K562 (cell line): ENCODE measurements around the gene PTGES3. TPM values are rescaled to one million over a fixed set of nuclear protein-coding genes. Genes with fewer than 3 reads are reported as not detected.
A peak's percentile ranks its signal among the peaks of the same experiment; 100 is the strongest.

ENCODE experiments used
- ATAC-seq: fragments of 200-7000 bp; cut with Tn5 transposase; 3 replicates; pipeline ENCODE4 v1.9.1; 2020; ENCODE audit warnings: moderate library complexity
- BruUV-seq: library from RNA; stranded (reverse); fragments of 400-500 nt; replicated peaks from 2 replicates; lab custom pipeline; 2021; lab: Mats Ljungman, UMichigan
- CTCF ChIA-PET: fragments of 300-600 bp; formaldehyde crosslinking; extraction: SDS; loops from one replicate; lab custom pipeline; 2021; ENCODE audit warnings: low intra/inter-chr PET ratio; lab: Yijun Ruan, JAX
- POLR2A ChIA-PET: fragments of 300-600, 350-650 bp; sonication (Branson Sonifier 250); formaldehyde crosslinking; extraction: SDS; loops from one replicate; lab custom pipeline; 2021; ENCODE audit warnings: antibody characterized with exemption, inconsistent platforms; lab: Yijun Ruan, JAX
- DNase-seq, 4 experiments: peaks; one replicate each; pipeline versions ENCODE4 v3.0.0 to v3.0.0-alpha.2; 2011 to 2018; ENCODE audit warnings: low spot score in 3 of 4, mixed read lengths in 3 of 4; ENCODE audit errors: extremely low read depth in 1 of 4
- FAIRE-seq: peaks from 2 replicates; lab custom pipeline; 2011; peaks lifted over from hg19 to GRCh38; lab: Jason Lieb, UNC
- H2AFZ ChIP-seq: 2 replicates; pipeline ENCODE4 v1.6.0; 2011; ENCODE audit warnings: low read depth, low read length, control low read depth, inconsistent platforms
- H3K27ac ChIP-seq: fragments of 200-600 bp; 3 replicates; pipeline ENCODE4 v1.8.0; 2011; ENCODE audit warnings: low read depth, mild to moderate bottlenecking, control low read depth, inconsistent platforms, low read length, moderate library complexity, mixed read lengths; ENCODE audit errors: extremely low read depth
- H3K27me3 ChIP-seq, 2 experiments: fragments of 300-600 bp in 1 of 2; 2 replicates in 1 of 2; 3 replicates in 1 of 2; pipeline versions ENCODE4 v1.6.0 to v1.8.0; 2011; ENCODE audit warnings: inconsistent platforms in 2 of 2, low read length in 2 of 2, mild to moderate bottlenecking in 1 of 2, mixed read lengths in 1 of 2, moderate library complexity in 1 of 2; ENCODE audit not compliant: control insufficient read depth in 2 of 2, insufficient read depth in 2 of 2
- H3K36me3 ChIP-seq: fragments of 300-600 bp; 3 replicates; pipeline ENCODE4 v1.8.0; 2011; ENCODE audit warnings: mild to moderate bottlenecking, low read length, inconsistent platforms; ENCODE audit not compliant: control insufficient read depth, insufficient read depth
- H3K4me1 ChIP-seq, 2 experiments: fragments of 200-600 bp in 1 of 2; replicated peaks in 1 of 2; 2 replicates in 1 of 2; 3 replicates in 1 of 2; pipeline versions ENCODE4 v1.5.1 to v1.8.0; 2011; ENCODE audit warnings: inconsistent platforms in 2 of 2, low read length in 2 of 2, mild to moderate bottlenecking in 1 of 2, mixed read lengths in 1 of 2, moderate library complexity in 1 of 2; ENCODE audit not compliant: control insufficient read depth in 2 of 2, insufficient read depth in 2 of 2
- H3K4me2 ChIP-seq: 2 replicates; pipeline ENCODE4 v1.6.1; 2011; ENCODE audit warnings: low read length, control low read depth, inconsistent platforms, mixed read lengths; ENCODE audit not compliant: insufficient read depth
- H3K4me3 ChIP-seq: fragments of 200-600 bp; sonication (generic), shearing (Covaris generic); 2 replicates; pipeline ENCODE4 v1.5.1; 2016; ENCODE audit warnings: control low read depth, inconsistent platforms
- H3K79me2 ChIP-seq: fragments of 200-600 bp; 3 replicates; pipeline ENCODE4 v1.8.0; 2011; ENCODE audit warnings: low read length, inconsistent platforms; ENCODE audit not compliant: control insufficient read depth, insufficient read depth
- H3K9ac ChIP-seq, 2 experiments: 2 replicates each; pipeline versions ENCODE4 v1.6.0 to v1.6.1; 2011; ENCODE audit warnings: low read depth in 2 of 2, low read length in 2 of 2, control low read depth in 1 of 2, inconsistent platforms in 1 of 2, mild to moderate bottlenecking in 1 of 2, mixed read lengths in 1 of 2; ENCODE audit not compliant: insufficient read depth in 1 of 2
- H3K9me1 ChIP-seq: one replicate; pipeline ENCODE4 v1.6.0; 2011; ENCODE audit warnings: inconsistent platforms, mild to moderate bottlenecking, low read length, moderate library complexity; ENCODE audit not compliant: control insufficient read depth, insufficient read depth
- H3K9me3 ChIP-seq: replicated peaks from 2 replicates; pipeline ENCODE4 v1.5.1; 2011; ENCODE audit warnings: low read depth, low read length, inconsistent platforms; ENCODE audit not compliant: control insufficient read depth, insufficient read depth
- H4K20me1 ChIP-seq: replicated peaks from 2 replicates; pipeline ENCODE4 v1.6.1; 2011; ENCODE audit warnings: low read length, inconsistent platforms, mixed read lengths; ENCODE audit not compliant: control insufficient read depth, insufficient read depth
- CEBPG ChIP-seq, 3 experiments: fragments of 200-800 bp in 1 of 3; sonication (Bioruptor generic) in 1 of 3; sonication (generic) in 1 of 3; formaldehyde crosslinking in 1 of 3; IDR thresholded peaks in 2 of 3; conservative IDR thresholded peaks in 1 of 3; 2 replicates each; pipeline versions ENCODE4 v1.6.1 to v1.8.0; 2016 to 2022; ENCODE audit warnings: missing compliant biosample characterization in 2 of 3, missing genetic modification characterization in 2 of 3, mild to moderate bottlenecking in 1 of 3, missing genetic modification reagents in 1 of 3
- ELF4 ChIP-seq: fragments of 450-650 bp; formaldehyde crosslinking; IDR thresholded peaks from 2 replicates; pipeline ENCODE4 v1.4.0; 2022; ENCODE audit warnings: missing genetic modification characterization
- HSF4 ChIP-seq: fragments of 250-450 bp; sonication (Bioruptor Pico); IDR thresholded peaks from 2 replicates; pipeline ENCODE4 v2.1.2; 2022; ENCODE audit warnings: mild to moderate bottlenecking, moderate library complexity, borderline replicate concordance
- POLR2G ChIP-seq: fragments of 200-400 bp; formaldehyde crosslinking; IDR thresholded peaks from 2 replicates; pipeline ENCODE4 v1.6.1; 2017; ENCODE audit warnings: low read depth, mild to moderate bottlenecking, antibody characterized with exemption, low read length, moderate library complexity
- THRA ChIP-seq: fragments of 450-650 bp; IDR thresholded peaks from 2 replicates; pipeline ENCODE4 v1.6.1; 2017; ENCODE audit warnings: mild to moderate bottlenecking, moderate library complexity
- TOE1 ChIP-seq, 2 experiments: fragments of 450-650 bp in 1 of 2; sonication (generic) in 1 of 2; formaldehyde crosslinking in 1 of 2; IDR thresholded peaks; 2 replicates each; pipeline versions ENCODE4 v1.7.1 to v1.8.0; 2016 to 2022; ENCODE audit warnings: borderline replicate concordance in 2 of 2, mild to moderate bottlenecking in 2 of 2, antibody characterized with exemption in 1 of 2, inconsistent platforms in 1 of 2, low read depth in 1 of 2, missing genetic modification reagents in 1 of 2, moderate library complexity in 1 of 2
- ZKSCAN1 ChIP-seq: fragments of 150-350 bp; IDR thresholded peaks from 2 replicates; pipeline ENCODE4 v1.6.1; 2016; ENCODE audit warnings: low read depth, low read length
- WGBS: fragments of 100-300 bp; shearing (Covaris generic); methylation state at CpG from one replicate; pipeline ENCODE4 v1.1.6; 2016; ENCODE audit warnings: low coverage, mixed read lengths; ENCODE audit not compliant: insufficient coverage; ENCODE audit errors: missing lambda C conversion rate; 5-methylcytosine and 5-hydroxymethylcytosine counted together
- in situ Hi-C: fragments of 300-500 bp; cut with MboI; formaldehyde crosslinking; loops from 4 replicates; pipeline ENCODE4 v1.15.0; 2018; ENCODE audit warnings: inconsistent platforms, mixed read lengths
- intact Hi-C: fragments of 100-400 bp; cut with micrococcal nuclease; formaldehyde crosslinking; loops from 2 replicates; pipeline ENCODE4 v1.14.2; 2022
- polyA plus RNA-seq, 8 experiments: library from polyadenylated mRNA; depleted of rRNA in 4 of 8; stranded (reverse) in 5 of 8; unstranded in 3 of 8; fragments of >200 nt; fragmentation: Nextera tagmentation in 2 of 8; fragmentation: Illumina TruSeq in 1 of 8; extraction: Ambion mirVana in 2 of 8; extraction: Trizol in 1 of 8; gene quantifications; 2 replicates each; pipeline versions ENCODE4 v1.2.1 to v1.2.3, GENCODE V29; 2011 to 2014; ENCODE audit warnings: inconsistent platforms in 1 of 8, missing spikeins in 1 of 8
- total RNA-seq, 7 experiments: library from RNA; depleted of rRNA in 6 of 7; stranded (reverse); fragments of >200 nt in 6 of 7; fragmentation: Illumina TruSeq in 2 of 7; extraction: Trizol in 2 of 7; gene quantifications; 2 replicates each; pipeline versions ENCODE4 v1.2.1 to v1.2.3, GENCODE V29; 2011 to 2021; ENCODE audit warnings: low replicate concordance in 1 of 7

Gene PTGES3
- total and polyA plus RNA-seq, 9 of the 15 experiments (the other 6 are each of a cell fraction or from before 2014, with no cell fraction given): 163 to 501 (median 213) TPM

GRCh38 chr12:56677680-56678079 is 10.4 kb downstream of the PTGES3 start:
- POLR2A ChIA-PET: interaction anchor here (1.1 to 3.6 kb wide), 7 partner anchors 9 to 48 kb away, joined by 5 to 25 read pairs (median 10); partner anchors contain the start of genes ATP5F1B, NACA and PTGES3
- H3K4me1 ChIP-seq: peaks cover 21 to 63% of the 10 kb centered on the region in 2 experiments; a peak in 4 of 5 replicates
- H3K9ac ChIP-seq: no peak overlapping the region
- no peaks in the 10 kb centered on the region for H3K9me1 ChIP-seq
- H2AFZ ChIP-seq: no peak overlapping the region
- intact Hi-C loops (no loop called here), in situ Hi-C loops (no loop called here)
- FAIRE-seq: no peak
- H3K27me3 ChIP-seq: no peaks in the 10 kb centered on the region
- no peak for ATAC-seq
- DNase-seq: no peak
- peaks cover 46% of the 10 kb centered on the region for H4K20me1 ChIP-seq
- no peak overlapping the region for H3K4me3 ChIP-seq
- H3K27ac ChIP-seq: peak overlapping the region; percentile 3; the same call in 1 of the 3 replicates
- no peak for TF ChIP-seq TOE1 (IDR thresholded peaks at IDR 0.05; ENCODE audit: borderline replicate concordance)
- no peak for TF ChIP-seq TOE1 (CRISPR knock-in tag; IDR thresholded peaks at IDR 0.05; ENCODE audit: borderline replicate concordance, low read depth)
- no peak for TF ChIP-seq THRA
- no peak for TF ChIP-seq HSF4 (CRISPR knock-in tag)
- no peak for TF ChIP-seq ZKSCAN1
- no peak for TF ChIP-seq ELF4 (CRISPR knock-in tag)
- 0 out of 2 replicates have a peak, but pooled peaks have one; percentile 28 for TF ChIP-seq POLR2G
- no peak for TF ChIP-seq CEBPG (CRISPR knock-in tag; IDR thresholded peaks at IDR 0.05)
- no peak for TF ChIP-seq CEBPG (tag; conservative IDR thresholded peaks at IDR 0.05 in 1 of 2, IDR thresholded peaks at IDR 0.05 in 1 of 2)
- TF ChIP-seq, all 486 proteins: peak for 1
- peaks cover 99% of the 10 kb centered on the region for H3K79me2 ChIP-seq
- H3K9me3 ChIP-seq: no peaks in the 10 kb centered on the region
- no TSS peak for BruUV-seq
- WGBS: 50% methylated on average over 1 of the region's 1 CpG
- peaks cover 85% of the 10 kb centered on the region for H3K36me3 ChIP-seq
- CTCF ChIA-PET: no interaction called here
- H3K4me2 ChIP-seq: peak overlapping the region; percentile 11; the same call in 1 of the 2 replicates
